ENCODE measurements around the gene KCNQ4.

KCNQ4 gene

GRCh38 chr1:40887652-40888051, 104.1 kb downstream of the KCNQ4 start:
- no peak for DNase-seq

All from hypothalamus (tissue), 51 donors.